Measurements from ENCODE around the gene CAPN6.
A peak's percentile ranks its signal among the peaks of the same experiment; 100 is the strongest.

The CAPN6 gene, protein sequence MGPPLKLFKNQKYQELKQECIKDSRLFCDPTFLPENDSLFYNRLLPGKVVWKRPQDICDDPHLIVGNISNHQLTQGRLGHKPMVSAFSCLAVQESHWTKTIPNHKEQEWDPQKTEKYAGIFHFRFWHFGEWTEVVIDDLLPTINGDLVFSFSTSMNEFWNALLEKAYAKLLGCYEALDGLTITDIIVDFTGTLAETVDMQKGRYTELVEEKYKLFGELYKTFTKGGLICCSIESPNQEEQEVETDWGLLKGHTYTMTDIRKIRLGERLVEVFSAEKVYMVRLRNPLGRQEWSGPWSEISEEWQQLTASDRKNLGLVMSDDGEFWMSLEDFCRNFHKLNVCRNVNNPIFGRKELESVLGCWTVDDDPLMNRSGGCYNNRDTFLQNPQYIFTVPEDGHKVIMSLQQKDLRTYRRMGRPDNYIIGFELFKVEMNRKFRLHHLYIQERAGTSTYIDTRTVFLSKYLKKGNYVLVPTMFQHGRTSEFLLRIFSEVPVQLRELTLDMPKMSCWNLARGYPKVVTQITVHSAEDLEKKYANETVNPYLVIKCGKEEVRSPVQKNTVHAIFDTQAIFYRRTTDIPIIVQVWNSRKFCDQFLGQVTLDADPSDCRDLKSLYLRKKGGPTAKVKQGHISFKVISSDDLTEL

GRCh38 chrX:111270339-111270738, at the start of gene CAPN6:
TSS of gene CAPN6 (minus strand) at chrX:111270483. CDS start at chrX:111263936, 6,547 bp downstream.
- DNase-seq, result no peak

GRCh38 chrX:111319451-111319850, 49.2 kb upstream of the CAPN6 start:
- DNase-seq, result no peak

- no peak for DNase-seq
Measured at GRCh38 chrX:111318901-111319300, 48.6 kb upstream of the CAPN6 start.

GRCh38 chrX:111309083-111309482, 38.8 kb upstream of the CAPN6 start:
- DNase-seq, result no peak

- DNase-seq, result no peak
Measured at GRCh38 chrX:111308039-111308438, 37.8 kb upstream of the CAPN6 start.

- DNase-seq, result no peak
Measured at GRCh38 chrX:111302284-111302683, 32.0 kb upstream of the CAPN6 start.

DNA sequence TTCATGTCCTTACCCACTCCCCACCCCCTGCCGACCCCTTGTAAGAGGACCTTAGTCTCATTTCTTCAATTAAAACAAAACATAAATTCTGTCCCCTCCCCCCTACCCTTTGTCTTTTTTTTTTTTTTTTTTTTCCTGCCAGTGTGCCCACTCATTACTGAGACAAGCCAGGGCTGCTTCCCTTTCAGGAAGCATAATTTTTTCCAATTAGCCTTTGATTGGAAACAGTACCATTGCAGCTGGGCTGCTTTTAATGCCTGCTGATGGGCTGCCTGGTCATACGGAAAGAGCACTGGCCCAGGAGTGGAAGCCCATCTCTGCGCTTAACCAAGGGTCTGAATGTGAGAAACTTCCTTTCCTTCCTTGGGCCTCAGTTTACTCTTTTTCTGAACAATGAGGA, 18.6 kb upstream of the CAPN6 start:
- no peak for DNase-seq

DNA sequence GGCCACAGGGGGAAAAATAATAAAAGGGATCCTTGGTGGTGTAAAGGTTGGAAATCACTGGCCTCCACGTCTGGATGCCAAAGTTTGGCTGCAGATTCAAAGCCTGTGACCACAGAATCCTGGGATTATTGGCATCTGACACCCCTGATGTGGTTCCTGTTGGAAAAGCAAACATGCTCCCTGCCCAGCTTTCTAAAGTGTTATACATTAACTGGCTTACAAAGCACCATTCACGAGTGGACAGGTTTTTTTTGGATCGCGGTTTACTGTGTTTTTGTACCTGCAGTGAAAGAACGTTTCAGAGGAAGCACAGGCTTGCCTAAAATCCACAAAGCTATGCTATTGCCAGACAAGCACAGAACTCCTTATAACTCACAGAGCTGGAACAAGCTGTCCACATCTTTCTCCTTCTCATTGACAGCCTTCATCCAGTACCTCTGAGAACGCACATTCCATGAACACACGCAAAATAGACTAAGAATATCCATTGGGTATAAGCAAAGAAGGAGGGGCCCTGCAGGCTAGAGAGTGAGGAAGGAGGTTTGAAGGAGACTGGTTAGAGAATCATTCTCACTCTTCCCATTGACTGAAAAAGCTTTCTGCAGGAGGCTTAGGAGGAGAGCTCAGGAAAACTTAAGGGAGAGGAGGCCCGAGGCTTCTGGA, 14.5 kb upstream of the CAPN6 start:
- no peak for DNase-seq

GRCh38 chrX:111283446-111283845, 13.2 kb upstream of the CAPN6 start:
- no peak for DNase-seq

- no peak for DNase-seq
Measured at GRCh38 chrX:111282991-111283390, 12.7 kb upstream of the CAPN6 start.

GRCh38 chrX:111282139-111282538, 11.9 kb upstream of the CAPN6 start:
- no peak for DNase-seq

GRCh38 chrX:111268506-111268905, 1.8 kb downstream of the CAPN6 start:
- DNase-seq, result no peak

DNA sequence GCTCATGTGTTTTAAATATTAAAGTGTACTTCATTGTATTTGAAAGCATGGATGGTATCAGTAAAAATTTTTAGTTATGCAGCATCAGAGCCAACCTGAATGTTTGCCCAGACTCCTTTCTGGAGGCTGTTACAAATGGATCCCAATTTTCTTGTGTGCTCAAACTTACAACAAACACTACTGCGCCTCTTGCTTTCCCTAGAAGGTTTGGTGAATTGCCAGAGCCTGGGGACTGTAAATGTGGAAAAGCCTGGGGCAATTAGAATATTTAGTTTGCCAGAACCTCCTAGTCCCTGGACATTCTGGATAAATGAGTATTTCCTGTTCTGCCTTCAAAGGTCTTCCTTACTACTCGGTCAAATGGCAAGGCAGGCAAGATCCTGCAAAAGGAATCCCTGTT, 4.8 kb downstream of the CAPN6 start:
- no peak for DNase-seq

DNA sequence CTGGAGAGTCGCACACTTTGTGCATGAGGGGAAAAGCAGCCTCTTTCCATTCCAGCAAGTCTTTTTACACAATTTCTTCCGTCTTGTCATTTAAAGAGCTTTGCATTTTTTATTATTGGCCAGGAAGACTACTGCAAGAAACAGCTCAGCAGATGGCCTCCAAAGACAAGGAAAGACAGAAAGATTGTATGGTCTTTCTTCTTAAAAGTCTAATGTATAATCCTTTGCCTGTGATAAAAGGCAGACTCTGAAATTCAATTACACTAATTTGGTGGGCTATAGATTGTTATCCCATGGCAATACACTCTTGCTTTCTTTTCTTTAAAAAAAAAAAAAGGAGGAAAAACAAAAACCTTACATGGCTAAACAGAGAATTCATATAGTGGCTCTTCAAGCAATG, 5.9 kb downstream of the CAPN6 start:
- no peak for DNase-seq

- DNase-seq, result no peak
Measured at GRCh38 chrX:111262086-111262485, 8.2 kb downstream of the CAPN6 start.

DNA sequence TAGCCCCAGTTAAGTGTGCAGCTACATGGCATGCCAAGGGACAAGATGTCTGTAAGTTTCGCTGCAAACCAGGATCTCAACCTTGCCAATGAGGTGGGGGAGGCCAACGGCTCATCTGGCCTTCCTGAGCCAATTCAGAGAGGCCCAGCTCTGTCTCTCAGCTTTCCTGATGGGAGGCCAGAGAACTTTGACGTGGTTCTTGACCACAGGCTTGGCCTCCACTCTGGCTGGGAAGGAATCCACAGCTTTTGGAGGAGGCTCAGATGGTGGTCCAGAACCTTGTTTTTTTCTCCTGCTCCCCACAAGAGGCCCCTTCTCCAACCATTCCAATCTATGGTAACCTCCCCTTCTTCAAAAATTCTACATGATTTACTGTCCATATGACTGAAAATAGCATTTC, 9.8 kb downstream of the CAPN6 start:
- no peak for DNase-seq

- no peak for DNase-seq
Measured at GRCh38 chrX:111259559-111259958, 10.7 kb downstream of the CAPN6 start.

DNA sequence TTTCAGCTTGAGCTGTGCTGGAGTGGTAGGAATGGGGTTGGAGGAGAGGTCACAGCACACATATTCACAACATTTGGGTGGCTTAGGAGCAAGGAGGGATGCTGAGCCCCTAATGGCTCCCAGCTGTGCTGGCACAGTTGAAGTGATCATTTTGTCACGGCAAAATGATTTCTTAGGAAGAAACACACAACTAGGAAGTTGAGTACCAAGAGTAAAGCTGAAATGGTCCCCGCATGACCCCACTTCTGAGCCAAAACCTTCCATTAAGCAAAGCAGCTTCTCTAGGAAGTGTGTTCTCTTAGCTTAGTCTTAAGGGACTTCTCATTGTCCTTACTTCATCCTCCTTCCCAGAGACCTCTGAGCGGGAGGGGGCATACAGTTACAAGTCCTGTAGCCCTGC, 12.6 kb downstream of the CAPN6 start:
- DNase-seq, result no peak

DNA sequence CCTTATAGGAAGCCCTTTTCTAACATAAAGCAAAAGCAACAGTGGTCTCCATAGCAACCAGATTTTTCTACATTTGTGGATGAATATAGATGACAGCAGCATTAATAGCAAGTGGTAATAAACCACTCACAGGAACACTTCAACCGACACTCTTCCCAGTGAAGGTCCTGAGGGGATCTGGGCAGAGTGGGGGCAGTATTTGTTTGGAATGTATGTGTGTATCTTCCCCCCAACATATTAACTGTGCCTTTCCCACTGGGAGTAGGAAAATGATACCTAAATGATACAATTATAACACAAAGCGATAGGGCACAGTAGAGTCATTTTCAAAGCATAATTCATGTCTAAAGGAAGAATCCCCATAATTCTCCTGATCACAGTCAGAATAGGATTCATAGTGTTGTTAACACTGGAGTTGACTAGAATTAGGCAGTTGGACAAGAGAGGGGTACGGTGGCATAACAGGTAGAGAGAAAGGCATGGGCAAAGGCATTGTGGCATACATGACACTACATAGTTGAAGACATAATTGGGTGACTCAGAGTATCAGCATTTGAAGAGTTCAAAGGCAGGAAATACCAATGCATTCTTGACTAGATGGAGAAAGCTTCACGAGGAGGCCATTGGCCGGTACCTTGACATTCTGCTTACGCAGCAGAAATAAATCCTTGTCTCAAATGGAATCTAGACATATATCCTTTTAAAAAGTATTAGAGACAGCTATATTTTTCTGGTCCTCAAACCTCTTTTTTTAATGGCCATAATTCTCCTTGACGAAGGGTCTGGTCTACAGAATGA, 15.2 kb downstream of the CAPN6 start:
- DNase-seq, result no peak

GRCh38 chrX:111244235-111244750, 26.0 kb downstream of the CAPN6 start:
- peak; percentile 27 for DNase-seq

- DNase-seq, result no peak
Measured at GRCh38 chrX:111216293-111216801, 53.9 kb downstream of the CAPN6 start.

GRCh38 chrX:111207851-111208250, 62.4 kb downstream of the CAPN6 start:
- DNase-seq, result no peak

- DNase-seq, result no peak
Measured at GRCh38 chrX:111200327-111200726, 70.0 kb downstream of the CAPN6 start.

Measured in activated CD4-positive, alpha-beta T cell treated with anti-CD3 and anti-CD28 coated beads, Interleukin-10, Interleukin-2, amounts not matched to agents 100 ng/mL and 50 ng/mL, durations not matched to agents 16 hours and 8 hours (primary cell).